ENCODE measurements around the gene CCDC81.

- TF ChIP-seq, protein P1, sequence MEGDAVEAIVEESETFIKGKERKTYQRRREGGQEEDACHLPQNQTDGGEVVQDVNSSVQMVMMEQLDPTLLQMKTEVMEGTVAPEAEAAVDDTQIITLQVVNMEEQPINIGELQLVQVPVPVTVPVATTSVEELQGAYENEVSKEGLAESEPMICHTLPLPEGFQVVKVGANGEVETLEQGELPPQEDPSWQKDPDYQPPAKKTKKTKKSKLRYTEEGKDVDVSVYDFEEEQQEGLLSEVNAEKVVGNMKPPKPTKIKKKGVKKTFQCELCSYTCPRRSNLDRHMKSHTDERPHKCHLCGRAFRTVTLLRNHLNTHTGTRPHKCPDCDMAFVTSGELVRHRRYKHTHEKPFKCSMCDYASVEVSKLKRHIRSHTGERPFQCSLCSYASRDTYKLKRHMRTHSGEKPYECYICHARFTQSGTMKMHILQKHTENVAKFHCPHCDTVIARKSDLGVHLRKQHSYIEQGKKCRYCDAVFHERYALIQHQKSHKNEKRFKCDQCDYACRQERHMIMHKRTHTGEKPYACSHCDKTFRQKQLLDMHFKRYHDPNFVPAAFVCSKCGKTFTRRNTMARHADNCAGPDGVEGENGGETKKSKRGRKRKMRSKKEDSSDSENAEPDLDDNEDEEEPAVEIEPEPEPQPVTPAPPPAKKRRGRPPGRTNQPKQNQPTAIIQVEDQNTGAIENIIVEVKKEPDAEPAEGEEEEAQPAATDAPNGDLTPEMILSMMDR (IDR thresholded peaks at IDR 0.05; ENCODE audit: low read depth, low read length, poor library complexity, severe bottlenecking): no peak
- no peak for TF ChIP-seq EZH2phosphoT487 (IDR thresholded peaks at IDR 0.05; ENCODE audit: borderline replicate concordance, low read length)
Measured at GRCh38 chr11:86380295-86381059, 5.8 kb downstream of the CCDC81 start.
